HUES48 (cell line): ENCODE data around the gene PROM1.

Source experiments
- H3K27ac ChIP-seq: one replicate; pipeline ENCODE4 v1.7.0; 2013; ENCODE audit warnings: low read depth, low read length, inconsistent platforms
- H3K27me3 ChIP-seq: 2 replicates; pipeline ENCODE4 v1.6.1; 2013; ENCODE audit warnings: mild to moderate bottlenecking, low read length; ENCODE audit not compliant: control insufficient read depth, insufficient read depth
- H3K36me3 ChIP-seq: 2 replicates; pipeline ENCODE4 v1.6.1; 2013; ENCODE audit warnings: low read length; ENCODE audit not compliant: control insufficient read depth, insufficient read depth
- H3K4me1 ChIP-seq: 2 replicates; pipeline ENCODE4 v1.6.1; 2013; ENCODE audit warnings: mild to moderate bottlenecking, low read length; ENCODE audit not compliant: control insufficient read depth, insufficient read depth
- H3K4me3 ChIP-seq: 2 replicates; pipeline ENCODE4 v1.5.1; 2013; ENCODE audit warnings: mild to moderate bottlenecking, low read depth, low read length
- H3K9ac ChIP-seq: 2 replicates; pipeline ENCODE4 v1.6.1; 2013; ENCODE audit warnings: mild to moderate bottlenecking, low read depth, low read length, moderate library complexity
- H3K9me3 ChIP-seq: 2 replicates; pipeline ENCODE4 v1.6.1; 2013; ENCODE audit warnings: low read length; ENCODE audit not compliant: control insufficient read depth, insufficient read depth

The PROM1 gene

DNA sequence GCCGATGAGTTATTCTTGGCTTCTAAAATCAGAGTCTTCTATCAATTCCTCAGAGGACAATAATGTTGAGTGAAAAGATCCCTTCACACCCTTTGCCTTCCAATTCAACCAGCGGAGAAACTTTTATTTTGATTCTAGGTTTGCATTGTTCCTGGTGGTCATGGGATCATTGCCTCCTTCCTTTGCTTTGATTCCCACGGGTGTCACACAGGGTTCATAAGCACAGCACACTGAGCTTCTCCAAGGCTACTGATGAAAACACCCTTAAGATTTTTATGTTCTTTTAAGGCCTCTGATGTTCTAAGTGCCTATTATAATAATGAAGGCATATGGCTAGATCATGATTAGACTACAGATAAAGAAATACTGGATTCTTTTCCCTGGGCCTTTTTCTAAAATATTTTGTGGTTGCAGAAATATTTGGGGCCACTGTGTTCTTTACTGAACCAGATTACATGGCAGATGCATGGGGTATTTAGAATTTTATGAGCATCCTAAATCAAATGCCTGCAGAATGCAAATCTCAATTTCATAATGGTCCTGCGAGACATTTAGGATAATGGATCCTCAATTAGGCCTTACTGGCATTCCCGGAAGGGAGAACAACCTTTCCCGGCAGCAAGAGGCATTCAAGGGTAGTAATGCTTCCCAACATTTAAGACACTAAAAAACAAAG, 76.9 kb downstream of the PROM1 start:
- no peak overlapping the region for H3K27ac ChIP-seq
- no peaks in the 10 kb centered on the region for H3K9me3 ChIP-seq
- H3K4me1 ChIP-seq, result 0 out of 2 replicates have a peak, but pooled peaks cover 6% of the 10 kb centered on the region
- peaks cover 68% of the 10 kb centered on the region for H3K36me3 ChIP-seq
- H3K9ac ChIP-seq, result no peak overlapping the region
- no peaks in the 10 kb centered on the region for H3K27me3 ChIP-seq
- H3K4me3 ChIP-seq, result no peak overlapping the region

DNA sequence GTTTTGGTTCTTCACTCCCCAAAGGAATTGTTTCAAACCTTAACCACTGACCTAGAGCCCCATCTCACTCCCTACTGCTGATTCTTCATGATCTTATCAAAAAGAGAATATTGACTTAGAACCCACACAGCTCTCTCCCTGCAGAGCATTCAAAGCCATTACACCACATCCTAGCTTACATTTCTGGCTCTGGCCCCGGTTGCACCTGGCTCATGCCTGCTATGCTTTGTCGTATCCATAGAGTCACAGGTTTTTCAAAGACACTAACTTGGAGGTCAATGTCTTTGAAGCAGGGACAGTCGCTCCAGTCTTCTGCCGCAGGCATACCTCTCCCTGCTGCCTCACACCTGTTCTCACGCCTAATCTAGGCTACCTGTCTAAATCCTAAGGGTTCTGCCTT, 78.1 kb downstream of the PROM1 start:
- H3K9me3 ChIP-seq, result no peaks in the 10 kb centered on the region
- no peak overlapping the region for H3K9ac ChIP-seq
- H3K36me3 ChIP-seq, result peaks cover 57% of the 10 kb centered on the region
- no peak overlapping the region for H3K27ac ChIP-seq
- 0 out of 2 replicates have a peak, but pooled peaks cover 6% of the 10 kb centered on the region for H3K4me1 ChIP-seq
- no peak overlapping the region for H3K4me3 ChIP-seq
- no peaks in the 10 kb centered on the region for H3K27me3 ChIP-seq

DNA sequence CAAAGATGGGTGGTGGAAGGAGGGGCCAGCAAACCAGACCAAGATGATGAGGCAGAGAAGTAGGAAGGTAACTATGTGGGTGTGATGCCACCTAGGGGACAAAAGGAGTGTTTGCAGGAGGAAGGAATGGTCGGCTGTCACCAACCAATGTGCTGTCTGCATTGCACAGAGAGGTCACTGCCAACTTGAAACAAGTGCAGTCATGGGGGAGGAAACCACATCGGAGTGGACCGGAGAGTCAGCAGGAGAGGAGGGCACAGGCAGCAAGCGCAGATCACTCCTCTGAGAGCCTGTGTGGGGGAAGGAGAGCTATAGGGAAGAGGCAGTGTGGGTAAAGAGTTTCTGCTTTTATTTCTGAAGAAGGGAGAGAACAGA, 82.4 kb downstream of the PROM1 start:
- H3K27me3 ChIP-seq, result no peaks in the 10 kb centered on the region
- H3K4me1 ChIP-seq, result no peaks in the 10 kb centered on the region
- peaks cover 41% of the 10 kb centered on the region for H3K36me3 ChIP-seq
- H3K4me3 ChIP-seq, result no peak overlapping the region
- H3K9ac ChIP-seq, result no peak overlapping the region
- no peak overlapping the region for H3K27ac ChIP-seq
- H3K9me3 ChIP-seq, result no peaks in the 10 kb centered on the region

DNA sequence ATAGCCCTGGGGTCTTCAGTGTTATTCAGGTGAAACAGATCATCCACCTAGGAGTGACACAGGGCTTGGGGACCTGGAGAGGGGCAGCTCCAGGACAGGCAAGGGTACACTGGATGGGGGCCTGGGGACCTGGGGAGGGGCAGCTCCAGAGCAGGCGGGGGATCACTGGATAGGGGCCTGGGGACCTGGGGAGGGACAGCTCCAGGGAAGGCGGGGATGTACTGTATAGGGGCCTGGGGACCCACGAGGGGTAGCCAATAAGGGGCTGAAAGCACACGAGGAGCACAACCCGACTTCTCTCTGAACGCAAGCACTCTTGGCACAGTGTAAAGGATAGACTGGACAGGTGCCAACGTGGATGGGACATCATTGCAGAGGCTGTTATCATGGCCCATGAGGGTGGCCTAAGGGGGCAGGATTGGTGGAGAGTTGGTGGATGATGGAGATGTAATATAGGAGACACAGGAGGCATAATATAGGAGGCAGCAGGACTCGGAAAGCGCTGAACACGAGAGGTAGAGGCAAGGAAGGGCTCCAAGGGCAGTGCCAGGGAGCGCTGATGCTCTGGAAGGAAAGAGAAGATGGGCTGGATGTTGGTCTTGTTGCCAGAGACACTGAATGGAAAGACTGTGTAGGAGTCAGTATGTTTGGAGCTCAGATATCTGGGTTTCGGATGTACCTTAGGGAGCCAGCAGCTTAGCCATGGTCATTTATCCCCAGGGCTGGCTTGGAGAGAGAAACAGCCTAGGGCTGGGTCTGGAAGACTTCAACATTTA, 82.9 kb downstream of the PROM1 start:
- Histone ChIP-seq H3K9me3 (no peaks in the 10 kb centered on the region), H3K36me3 (peaks cover 37% of the 10 kb centered on the region), H3K27ac (no peak overlapping the region), H3K4me3 (no peak overlapping the region), H3K4me1 (no peaks in the 10 kb centered on the region), H3K27me3 (no peaks in the 10 kb centered on the region), H3K9ac (no peak overlapping the region)

DNA sequence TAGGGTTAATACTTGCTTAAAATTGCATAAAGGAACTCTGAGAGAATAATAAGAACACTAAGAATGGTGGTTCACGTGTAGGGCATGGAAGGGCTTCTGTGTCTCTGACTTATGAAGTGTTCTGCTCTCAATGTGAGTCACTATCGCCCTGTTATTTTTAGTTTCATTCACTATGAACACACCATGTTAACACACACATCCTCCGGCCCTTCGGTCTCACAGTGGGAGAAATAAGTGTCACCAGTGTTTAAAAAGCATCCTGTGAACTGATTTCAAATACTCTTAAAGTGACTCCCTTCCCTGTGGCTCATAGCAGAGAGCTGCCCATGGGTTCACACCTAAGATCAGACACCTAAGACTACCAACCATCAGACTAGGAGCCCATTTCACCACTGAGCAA, 87.0 kb downstream of the PROM1 start:
- H3K9ac ChIP-seq, result no peak overlapping the region
- no peaks in the 10 kb centered on the region for H3K27me3 ChIP-seq
- no peak overlapping the region for H3K4me3 ChIP-seq
- peaks cover 52% of the 10 kb centered on the region for H3K36me3 ChIP-seq
- H3K9me3 ChIP-seq, result no peaks in the 10 kb centered on the region
- no peaks in the 10 kb centered on the region for H3K4me1 ChIP-seq
- no peak overlapping the region for H3K27ac ChIP-seq

DNA sequence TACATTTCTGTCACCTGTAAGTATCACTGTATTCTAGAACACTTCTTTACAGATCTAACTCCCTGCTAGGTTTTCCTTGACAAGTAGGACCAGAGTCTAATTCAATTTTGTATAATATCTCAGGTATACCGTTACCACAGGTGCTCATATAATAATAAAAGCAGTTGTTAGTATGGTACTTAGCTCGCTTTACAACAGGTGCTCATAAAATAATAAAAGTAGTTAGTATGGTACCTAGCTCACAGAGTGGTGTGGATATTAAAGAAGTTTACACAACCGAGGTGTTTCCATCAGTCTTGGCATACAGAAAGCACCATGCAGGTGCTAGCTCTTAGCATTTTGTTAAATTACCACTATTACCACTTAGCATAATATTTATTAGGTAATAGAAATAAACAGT, 88.0 kb downstream of the PROM1 start:
- Histone ChIP-seq H3K9ac (no peak overlapping the region), H3K27me3 (no peaks in the 10 kb centered on the region), H3K4me1 (no peaks in the 10 kb centered on the region), H3K4me3 (no peak overlapping the region), H3K27ac (no peak overlapping the region), H3K36me3 (peaks cover 59% of the 10 kb centered on the region), H3K9me3 (no peaks in the 10 kb centered on the region)

DNA sequence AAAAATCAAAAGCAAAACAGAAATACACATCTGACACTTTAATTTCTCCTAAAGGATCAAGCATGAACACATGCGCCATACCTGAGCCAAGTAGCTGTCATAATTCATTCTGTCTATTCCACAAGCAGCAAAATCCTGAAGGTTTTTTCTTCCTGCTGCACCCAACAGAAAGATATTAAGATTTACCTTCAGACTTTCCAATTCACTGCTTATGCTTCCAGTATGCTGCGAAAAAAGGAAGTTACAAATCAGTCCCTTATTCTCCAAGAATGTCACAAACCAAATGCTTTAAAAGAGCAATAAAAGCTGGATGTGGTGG, 91.7 kb downstream of the PROM1 start:
- Histone ChIP-seq H3K4me3 (no peak overlapping the region), H3K4me1 (no peaks in the 10 kb centered on the region), H3K9me3 (no peaks in the 10 kb centered on the region), H3K36me3 (peaks cover 79% of the 10 kb centered on the region), H3K9ac (no peak overlapping the region), H3K27me3 (no peaks in the 10 kb centered on the region), H3K27ac (no peak overlapping the region)

DNA sequence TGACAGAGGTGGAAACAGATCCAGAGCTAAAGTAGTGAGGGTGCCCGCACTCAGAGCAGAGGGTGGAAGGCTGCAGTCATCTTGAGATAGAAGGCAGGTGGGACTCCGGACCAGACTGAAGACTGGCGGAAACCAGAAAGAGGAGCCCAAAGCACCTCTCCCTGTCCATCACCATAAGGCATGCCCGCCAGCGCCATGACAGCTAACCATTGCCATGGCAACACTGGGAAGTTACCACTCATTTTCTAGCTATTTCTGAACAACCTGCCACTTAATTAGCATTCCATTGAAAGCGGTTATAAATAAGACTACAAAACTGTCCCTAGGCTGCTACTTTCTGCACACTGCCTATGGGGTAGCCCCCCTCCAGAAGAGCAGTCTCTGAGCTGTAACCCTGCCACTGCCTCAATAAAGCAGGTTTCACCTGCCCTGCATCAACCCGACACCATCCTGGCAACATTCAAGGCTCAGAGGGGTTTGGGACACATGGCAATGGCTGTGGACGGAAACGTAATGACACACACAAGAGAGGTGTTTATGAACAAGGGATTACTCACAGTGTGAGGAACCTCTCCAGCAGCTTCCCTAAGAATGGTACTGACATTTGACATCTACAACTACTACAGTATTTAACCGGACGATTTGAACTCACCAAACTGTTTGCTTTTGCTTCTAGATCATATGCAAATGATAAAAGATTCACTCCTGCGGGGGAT, 93.1 kb downstream of the PROM1 start:
- Histone ChIP-seq H3K9me3 (no peaks in the 10 kb centered on the region), H3K9ac (no peak overlapping the region), H3K36me3 (peaks cover 85% of the 10 kb centered on the region), H3K27ac (no peak overlapping the region), H3K4me3 (no peak overlapping the region), H3K4me1 (no peaks in the 10 kb centered on the region), H3K27me3 (no peaks in the 10 kb centered on the region)

DNA sequence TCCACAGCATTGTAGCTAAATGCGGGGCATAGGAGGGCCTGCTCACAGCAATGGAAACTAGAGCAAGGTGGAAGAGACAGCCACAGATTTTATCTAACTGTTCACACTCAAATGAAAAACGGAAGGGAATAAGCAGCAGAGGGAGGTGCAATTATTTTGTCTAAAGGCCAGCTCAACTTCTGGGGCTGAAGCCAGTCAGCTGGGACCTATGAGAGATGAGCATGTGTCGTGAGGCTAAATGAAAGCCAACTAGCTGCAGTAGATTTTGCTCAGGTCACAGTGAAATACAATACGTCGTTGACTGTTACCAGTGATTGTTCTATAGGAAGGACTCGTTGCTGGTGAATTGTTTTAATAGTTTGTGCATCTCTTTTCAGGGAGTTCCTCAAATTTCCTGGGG, 94.4 kb downstream of the PROM1 start:
- H3K27me3 ChIP-seq, result no peaks in the 10 kb centered on the region
- H3K36me3 ChIP-seq, result peaks cover 92% of the 10 kb centered on the region

DNA sequence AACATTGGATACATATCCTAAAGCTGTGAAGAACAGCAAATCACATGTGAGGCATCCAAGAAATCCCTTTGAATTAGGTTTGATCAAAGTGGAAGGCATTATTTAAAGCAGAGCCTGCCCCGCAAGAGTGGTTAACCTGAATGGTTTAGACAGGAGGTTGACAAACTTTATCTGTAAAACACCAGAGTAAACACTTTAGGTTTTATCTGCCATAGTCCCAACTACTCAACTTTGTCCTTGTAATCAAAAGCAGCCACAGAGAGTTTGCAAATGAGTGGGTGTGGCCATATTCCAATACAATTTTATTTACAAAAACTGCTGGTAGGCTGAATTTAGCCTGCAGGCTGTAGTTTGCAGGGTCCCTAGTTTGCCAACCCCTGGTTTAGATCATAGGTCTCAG, 95.6 kb downstream of the PROM1 start:
- Histone ChIP-seq H3K4me1 (no peaks in the 10 kb centered on the region), H3K27me3 (no peaks in the 10 kb centered on the region), H3K9me3 (peaks cover 6% of the 10 kb centered on the region; the same call in 1 of the 2 replicates), H3K9ac (no peak overlapping the region), H3K36me3 (peaks cover 92% of the 10 kb centered on the region), H3K4me3 (no peak overlapping the region), H3K27ac (no peak overlapping the region)

More for the DNA sequence above, 94.4 kb downstream of the PROM1 start:
- H3K9ac ChIP-seq, result no peak overlapping the region
- H3K9me3 ChIP-seq, result peaks cover 6% of the 10 kb centered on the region; the same call in 1 of the 2 replicates
- H3K27ac ChIP-seq, result no peak overlapping the region
- no peaks in the 10 kb centered on the region for H3K4me1 ChIP-seq
- no peak overlapping the region for H3K4me3 ChIP-seq

DNA sequence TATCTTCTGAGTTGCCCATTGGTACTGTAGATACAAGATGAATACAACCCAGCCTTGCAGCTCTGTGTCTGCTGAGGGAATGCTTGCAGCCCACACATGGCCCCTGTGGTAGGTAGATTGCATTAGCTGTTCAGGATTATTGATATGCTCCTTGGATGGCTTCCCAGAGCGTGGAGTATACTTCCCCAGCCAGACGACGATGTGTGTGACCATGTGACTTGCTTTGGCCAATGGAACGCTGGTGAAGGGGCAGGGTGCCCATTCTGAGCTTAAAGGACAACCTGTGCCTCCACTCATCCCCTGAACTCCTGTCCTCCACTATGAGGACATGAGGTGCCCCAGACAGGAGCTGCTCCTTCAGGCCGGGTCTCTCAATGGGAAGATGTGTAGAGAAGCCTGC, 96.9 kb downstream of the PROM1 start:
- Histone ChIP-seq H3K9ac (no peak overlapping the region), H3K4me3 (no peak overlapping the region), H3K9me3 (peaks cover 6% of the 10 kb centered on the region; the same call in 1 of the 2 replicates), H3K27ac (no peak overlapping the region), H3K36me3 (peaks cover 94% of the 10 kb centered on the region), H3K4me1 (no peaks in the 10 kb centered on the region), H3K27me3 (no peaks in the 10 kb centered on the region)
